ENCODE measurements around the gene PPP1R14C.

Gene PPP1R14C

GRCh38 chr6:150220634-150221551, 78.0 kb downstream of the PPP1R14C start:
- no peaks in the 10 kb centered on the region for H3K9me3 ChIP-seq (ENCODE audit: insufficient read depth, low read length)
- no peak overlapping the region for H3K4me3 ChIP-seq (ENCODE audit: insufficient read length, low read depth)
- TF ChIP-seq YY1 (IDR thresholded peaks at IDR 0.05; ENCODE audit: insufficient read depth, insufficient read length) (no peak), SUZ12 (IDR thresholded peaks at IDR 0.05; ENCODE audit: extremely low read depth, insufficient read depth, insufficient read length) (no peak), ZNF274 (IDR thresholded peaks at IDR 0.05; ENCODE audit: low read depth, low read length) (no peak)
- no peaks in the 10 kb centered on the region for H3K4me1 ChIP-seq (ENCODE audit: insufficient read depth, insufficient read length)
- no peaks in the 10 kb centered on the region for H3K36me3 ChIP-seq (ENCODE audit: insufficient read depth, insufficient read length, low read length)
- no peaks in the 10 kb centered on the region for H3K27me3 ChIP-seq (ENCODE audit: insufficient read depth, insufficient read length)
- no peak for DNase-seq (ENCODE audit: low read depth, low spot score)
- H3K9ac ChIP-seq (ENCODE audit: insufficient read length, low read depth), result no peak overlapping the region

GRCh38 chr6:150224820-150225219, 82.0 kb downstream of the PPP1R14C start:
- DNase-seq (ENCODE audit: low read depth, low spot score), result no peak
- Histone ChIP-seq H3K27me3 (ENCODE audit: insufficient read depth, insufficient read length) (no peaks in the 10 kb centered on the region), H3K4me3 (ENCODE audit: insufficient read length, low read depth) (no peak overlapping the region), H3K4me1 (ENCODE audit: insufficient read depth, insufficient read length) (no peaks in the 10 kb centered on the region), H3K36me3 (ENCODE audit: insufficient read depth, insufficient read length, low read length) (no peaks in the 10 kb centered on the region), H3K9me3 (ENCODE audit: insufficient read depth, low read length) (no peaks in the 10 kb centered on the region), H3K9ac (ENCODE audit: insufficient read length, low read depth) (no peak overlapping the region)
- TF ChIP-seq YY1 (IDR thresholded peaks at IDR 0.05; ENCODE audit: insufficient read depth, insufficient read length), result no peak
- TF ChIP-seq SUZ12 (IDR thresholded peaks at IDR 0.05; ENCODE audit: extremely low read depth, insufficient read depth, insufficient read length), result no peak
- TF ChIP-seq ZNF274 (IDR thresholded peaks at IDR 0.05; ENCODE audit: low read depth, low read length), result no peak

DNA sequence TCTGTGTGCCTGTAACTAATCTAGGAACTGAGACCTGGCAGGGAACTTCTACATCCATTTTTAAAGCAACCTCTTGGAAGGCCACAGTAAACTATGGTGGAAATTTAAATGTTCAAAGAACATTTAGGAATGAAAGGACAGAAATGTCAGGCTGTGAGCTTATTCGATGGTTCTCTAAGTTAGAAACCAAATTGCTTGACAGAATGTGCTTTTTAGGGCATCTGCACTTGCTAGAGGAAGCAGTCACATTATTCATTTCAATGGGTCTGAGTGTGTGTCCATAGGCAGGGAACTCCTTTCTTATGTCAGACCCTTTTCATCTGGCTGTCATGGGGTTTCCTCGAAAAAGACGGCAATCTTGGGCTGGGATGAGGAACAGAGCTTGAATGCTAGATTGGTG, 84.4 kb downstream of the PPP1R14C start:
- no peak for DNase-seq (ENCODE audit: low read depth, low spot score)
- H3K4me1 ChIP-seq (ENCODE audit: insufficient read depth, insufficient read length), result no peaks in the 10 kb centered on the region
- no peaks in the 10 kb centered on the region for H3K27me3 ChIP-seq (ENCODE audit: insufficient read depth, insufficient read length)
- H3K9ac ChIP-seq (ENCODE audit: insufficient read length, low read depth), result no peak overlapping the region
- no peak overlapping the region for H3K4me3 ChIP-seq (ENCODE audit: insufficient read length, low read depth)
- no peak for TF ChIP-seq YY1 (IDR thresholded peaks at IDR 0.05; ENCODE audit: insufficient read depth, insufficient read length)
- no peak for TF ChIP-seq ZNF274 (IDR thresholded peaks at IDR 0.05; ENCODE audit: low read depth, low read length)
- no peak for TF ChIP-seq SUZ12 (IDR thresholded peaks at IDR 0.05; ENCODE audit: extremely low read depth, insufficient read depth, insufficient read length)
- H3K36me3 ChIP-seq (ENCODE audit: insufficient read depth, insufficient read length, low read length), result no peaks in the 10 kb centered on the region
- H3K9me3 ChIP-seq (ENCODE audit: insufficient read depth, low read length), result peaks cover 4% of the 10 kb centered on the region; the same call in 1 of the 2 replicates

GRCh38 chr6:150228072-150228733, 85.4 kb downstream of the PPP1R14C start:
- no peak for TF ChIP-seq YY1 (IDR thresholded peaks at IDR 0.05; ENCODE audit: insufficient read depth, insufficient read length)
- peaks cover 12% of the 10 kb centered on the region; the same call in 1 of the 2 replicates for H3K9me3 ChIP-seq (ENCODE audit: insufficient read depth, low read length)
- no peak overlapping the region for H3K9ac ChIP-seq (ENCODE audit: insufficient read length, low read depth)
- no peaks in the 10 kb centered on the region for H3K4me1 ChIP-seq (ENCODE audit: insufficient read depth, insufficient read length)
- H3K36me3 ChIP-seq (ENCODE audit: insufficient read depth, insufficient read length, low read length), result no peaks in the 10 kb centered on the region
- no peaks in the 10 kb centered on the region for H3K27me3 ChIP-seq (ENCODE audit: insufficient read depth, insufficient read length)
- H3K4me3 ChIP-seq (ENCODE audit: insufficient read length, low read depth), result no peak overlapping the region
- DNase-seq (ENCODE audit: low read depth, low spot score), result no peak

DNA sequence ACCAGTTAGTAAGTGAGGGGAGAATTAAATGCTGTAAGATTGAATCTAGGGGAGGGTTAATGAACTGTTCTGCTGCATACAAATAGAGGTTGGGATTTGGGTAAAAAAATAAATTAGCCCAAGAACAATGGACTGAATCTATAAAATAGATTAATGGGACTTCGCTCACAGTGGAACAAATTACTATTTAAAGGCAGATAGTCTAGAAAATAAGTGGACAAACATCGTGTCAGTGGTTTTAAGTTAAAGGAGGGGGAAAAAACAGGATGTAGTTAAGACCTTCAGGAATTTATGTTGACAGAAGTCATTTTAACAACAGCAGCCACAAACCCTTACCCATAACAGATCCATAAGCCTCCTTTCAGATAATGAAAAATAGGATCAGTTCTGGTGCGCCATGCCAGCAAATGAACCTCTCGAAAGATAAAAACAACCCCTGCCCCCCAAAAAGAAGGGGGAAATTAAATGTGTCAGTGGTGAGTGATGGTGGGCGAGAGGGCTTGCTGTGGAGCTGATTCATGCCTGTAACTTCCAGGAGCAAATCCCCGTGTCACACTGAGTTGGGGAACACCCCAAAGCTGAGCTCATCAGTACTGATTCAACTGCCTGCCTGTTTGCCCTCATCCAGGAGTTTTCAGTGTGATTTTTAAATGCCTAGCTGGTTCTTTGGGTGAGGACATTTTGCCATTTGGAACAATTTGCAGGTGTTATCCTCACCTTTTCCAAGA, 86.8 kb downstream of the PPP1R14C start:
- no peak for TF ChIP-seq SUZ12 (IDR thresholded peaks at IDR 0.05; ENCODE audit: extremely low read depth, insufficient read depth, insufficient read length)
- TF ChIP-seq YY1 (IDR thresholded peaks at IDR 0.05; ENCODE audit: insufficient read depth, insufficient read length), result no peak
- TF ChIP-seq ZNF274 (IDR thresholded peaks at IDR 0.05; ENCODE audit: low read depth, low read length), result no peak
- DNase-seq (ENCODE audit: low read depth, low spot score), result no peak

GRCh38 chr6:150230164-150230561, 87.3 kb downstream of the PPP1R14C start:
- H3K4me1 ChIP-seq (ENCODE audit: insufficient read depth, insufficient read length), result no peaks in the 10 kb centered on the region
- no peaks in the 10 kb centered on the region for H3K36me3 ChIP-seq (ENCODE audit: insufficient read depth, insufficient read length, low read length)
- H3K4me3 ChIP-seq (ENCODE audit: insufficient read length, low read depth), result no peak overlapping the region
- H3K9ac ChIP-seq (ENCODE audit: insufficient read length, low read depth), result no peak overlapping the region
- no peak for DNase-seq (ENCODE audit: low read depth, low spot score)
- TF ChIP-seq SUZ12 (IDR thresholded peaks at IDR 0.05; ENCODE audit: extremely low read depth, insufficient read depth, insufficient read length), result no peak
- H3K9me3 ChIP-seq (ENCODE audit: insufficient read depth, low read length), result peaks cover 12% of the 10 kb centered on the region; the same call in 1 of the 2 replicates
- no peaks in the 10 kb centered on the region for H3K27me3 ChIP-seq (ENCODE audit: insufficient read depth, insufficient read length)

More for the DNA sequence above, 86.8 kb downstream of the PPP1R14C start:
- Histone ChIP-seq H3K4me3 (ENCODE audit: insufficient read length, low read depth) (no peak overlapping the region), H3K9me3 (ENCODE audit: insufficient read depth, low read length) (peaks cover 12% of the 10 kb centered on the region; the same call in 1 of the 2 replicates), H3K27me3 (ENCODE audit: insufficient read depth, insufficient read length) (no peaks in the 10 kb centered on the region), H3K9ac (ENCODE audit: insufficient read length, low read depth) (no peak overlapping the region), H3K4me1 (ENCODE audit: insufficient read depth, insufficient read length) (no peaks in the 10 kb centered on the region), H3K36me3 (ENCODE audit: insufficient read depth, insufficient read length, low read length) (no peaks in the 10 kb centered on the region)
